Measurements from ENCODE around the gene CPEB2. TPM values are rescaled to one million over a fixed set of nuclear protein-coding genes. Genes with fewer than 3 reads are reported as not detected.

CPEB2 gene
- total and polyA plus RNA-seq, 5 donors from 2014 or later: 0.94 to 27.5 (median 1.6) TPM

GRCh38 chr4:15003891-15004738 lies 1.8 kb downstream of the CPEB2 start:
- H3K27ac ChIP-seq (ENCODE audit: insufficient read depth, low read length, poor library complexity, severe bottlenecking): peak overlapping the region; percentile 100
- no peaks in the 10 kb centered on the region for H3K27me3 ChIP-seq (ENCODE audit: control insufficient read depth, insufficient read depth, low read length)
- peaks cover 9% of the 10 kb centered on the region for H3K36me3 ChIP-seq (ENCODE audit: control insufficient read depth, insufficient read depth, low read length)
- Mint-ChIP-seq H3K36me3 (no peaks in the 10 kb centered on the region), H3K27me3 (peaks cover 6% of the 10 kb centered on the region), H3K4me3 (peak overlapping the region; percentile 77 to 98 (median 86)), H3K4me1 (peaks cover 18 to 36% (median 31%) of the 10 kb centered on the region in 4 donors), H3K9me3 (no peaks in the 10 kb centered on the region), H3K27ac (peak overlapping the region in 2 of 3 donors; percentile 20 to 84)
- DNase-seq: peak; percentile 56 to 65 (median 58)
- peaks cover 28% of the 10 kb centered on the region for H3K4me1 ChIP-seq (ENCODE audit: control insufficient read depth, insufficient read depth, low read length, poor library complexity, severe bottlenecking)
- H3K4me3 ChIP-seq (ENCODE audit: low read depth, low read length): no peak overlapping the region
- peak in 1 of 2 donors; percentile 3 for ATAC-seq (ENCODE audit: low read depth in 2 of 2)
- H3K9me3 ChIP-seq (ENCODE audit: control insufficient read depth in 2 of 2, low read length in 2 of 2): no peaks in the 10 kb centered on the region

GRCh38 chr4:15004739-15005301 lies 2.5 kb downstream of the CPEB2 start:
- H3K4me3 Mint-ChIP-seq: peak overlapping the region; percentile 89 to 98 (median 93)
- peak overlapping the region; percentile 84 to 93 (median 90) for H3K27ac Mint-ChIP-seq
- Histone ChIP-seq H3K9me3 (ENCODE audit: control insufficient read depth in 2 of 2, low read length in 2 of 2) (no peaks in the 10 kb centered on the region), H3K27me3 (ENCODE audit: control insufficient read depth, insufficient read depth, low read length) (no peaks in the 10 kb centered on the region), H3K4me1 (ENCODE audit: control insufficient read depth, insufficient read depth, low read length, poor library complexity, severe bottlenecking) (peaks cover 28% of the 10 kb centered on the region), H3K4me3 (ENCODE audit: low read depth, low read length) (peak overlapping the region; percentile 87), H3K36me3 (ENCODE audit: control insufficient read depth, insufficient read depth, low read length) (peaks cover 13% of the 10 kb centered on the region), H3K27ac (ENCODE audit: insufficient read depth, low read length, poor library complexity, severe bottlenecking) (peak overlapping the region; percentile 100)
- DNase-seq (peak; percentile 15 to 42 (median 27)), ATAC-seq (ENCODE audit: low read depth in 2 of 2) (no peak)
- H3K4me1 Mint-ChIP-seq: peaks cover 20 to 43% (median 34%) of the 10 kb centered on the region in 4 donors
- peaks cover 5% of the 10 kb centered on the region for H3K36me3 Mint-ChIP-seq
- peaks cover 6% of the 10 kb centered on the region for H3K27me3 Mint-ChIP-seq
- no peaks in the 10 kb centered on the region for H3K9me3 Mint-ChIP-seq

GRCh38 chr4:15005474-15006115 lies 3.3 kb downstream of the CPEB2 start:
- Mint-ChIP-seq H3K27ac (peak overlapping the region; percentile 72 to 90 (median 84)), H3K27me3 (peaks cover 6% of the 10 kb centered on the region), H3K9me3 (no peaks in the 10 kb centered on the region), H3K36me3 (peaks cover 10% of the 10 kb centered on the region), H3K4me3 (peak overlapping the region; percentile 89 to 98 (median 93)), H3K4me1 (peaks cover 24 to 50% (median 38%) of the 10 kb centered on the region in 4 donors)
- Histone ChIP-seq H3K4me3 (ENCODE audit: low read depth, low read length) (peak overlapping the region; percentile 87), H3K4me1 (ENCODE audit: control insufficient read depth, insufficient read depth, low read length, poor library complexity, severe bottlenecking) (peaks cover 31% of the 10 kb centered on the region), H3K9me3 (ENCODE audit: control insufficient read depth in 2 of 2, low read length in 2 of 2) (no peaks in the 10 kb centered on the region), H3K36me3 (ENCODE audit: control insufficient read depth, insufficient read depth, low read length) (peaks cover 13% of the 10 kb centered on the region), H3K27ac (ENCODE audit: insufficient read depth, low read length, poor library complexity, severe bottlenecking) (peak overlapping the region; percentile 100), H3K27me3 (ENCODE audit: control insufficient read depth, insufficient read depth, low read length) (no peaks in the 10 kb centered on the region)
- ATAC-seq (ENCODE audit: low read depth in 2 of 2): no peak
- no peak for DNase-seq

GRCh38 chr4:15006416-15007024 lies 4.2 kb downstream of the CPEB2 start:
- H3K36me3 ChIP-seq (ENCODE audit: control insufficient read depth, insufficient read depth, low read length): peaks cover 18% of the 10 kb centered on the region
- Mint-ChIP-seq H3K27ac (no peak overlapping the region), H3K9me3 (no peaks in the 10 kb centered on the region), H3K27me3 (peaks cover 6% of the 10 kb centered on the region), H3K4me1 (peaks cover 23 to 45% (median 34%) of the 10 kb centered on the region in 4 donors), H3K36me3 (peaks cover 10% of the 10 kb centered on the region), H3K4me3 (peak overlapping the region; percentile 89 to 98 (median 93))
- no peak overlapping the region for H3K27ac ChIP-seq (ENCODE audit: insufficient read depth, low read length, poor library complexity, severe bottlenecking)
- ATAC-seq (ENCODE audit: low read depth in 2 of 2): no peak
- no peaks in the 10 kb centered on the region for H3K27me3 ChIP-seq (ENCODE audit: control insufficient read depth, insufficient read depth, low read length)
- peak in 2 of 3 donors; percentile 43 to 64 for DNase-seq
- H3K9me3 ChIP-seq (ENCODE audit: control insufficient read depth in 2 of 2, low read length in 2 of 2): no peaks in the 10 kb centered on the region
- peak overlapping the region; percentile 87 for H3K4me3 ChIP-seq (ENCODE audit: low read depth, low read length)
- peaks cover 25% of the 10 kb centered on the region for H3K4me1 ChIP-seq (ENCODE audit: control insufficient read depth, insufficient read depth, low read length, poor library complexity, severe bottlenecking)

GRCh38 chr4:15007201-15007600 lies 4.9 kb downstream of the CPEB2 start:
- H3K27me3 ChIP-seq (ENCODE audit: control insufficient read depth, insufficient read depth, low read length): no peaks in the 10 kb centered on the region
- no peak for ATAC-seq (ENCODE audit: low read depth in 2 of 2)
- peaks cover 24% of the 10 kb centered on the region for H3K4me1 ChIP-seq (ENCODE audit: control insufficient read depth, insufficient read depth, low read length, poor library complexity, severe bottlenecking)
- peaks cover 20% of the 10 kb centered on the region for H3K36me3 ChIP-seq (ENCODE audit: control insufficient read depth, insufficient read depth, low read length)
- H3K27ac ChIP-seq (ENCODE audit: insufficient read depth, low read length, poor library complexity, severe bottlenecking): no peak overlapping the region
- peaks cover 6% of the 10 kb centered on the region for H3K27me3 Mint-ChIP-seq
- no peaks in the 10 kb centered on the region for H3K9me3 ChIP-seq (ENCODE audit: control insufficient read depth in 2 of 2, low read length in 2 of 2)
- no peak for DNase-seq
- peak overlapping the region in 1 of 4 donors; percentile 76 for H3K4me3 Mint-ChIP-seq
- no peaks in the 10 kb centered on the region for H3K9me3 Mint-ChIP-seq
- peak overlapping the region; percentile 6 for H3K4me3 ChIP-seq (ENCODE audit: low read depth, low read length)
- peaks cover 26 to 51% (median 39%) of the 10 kb centered on the region in 4 donors for H3K4me1 Mint-ChIP-seq
- peaks cover 10% of the 10 kb centered on the region for H3K36me3 Mint-ChIP-seq
- no peak overlapping the region for H3K27ac Mint-ChIP-seq

GRCh38 chr4:15010038-15010585 lies 7.8 kb downstream of the CPEB2 start:
- Mint-ChIP-seq H3K27me3 (no peaks in the 10 kb centered on the region), H3K4me1 (peaks cover 32 to 65% (median 48%) of the 10 kb centered on the region in 4 donors), H3K36me3 (peaks cover 10% of the 10 kb centered on the region), H3K4me3 (no peak overlapping the region), H3K27ac (no peak overlapping the region), H3K9me3 (no peaks in the 10 kb centered on the region)
- no peaks in the 10 kb centered on the region for H3K9me3 ChIP-seq (ENCODE audit: control insufficient read depth in 2 of 2, low read length in 2 of 2)
- ATAC-seq (ENCODE audit: low read depth in 2 of 2) (no peak), DNase-seq (no peak)
- peaks cover 27% of the 10 kb centered on the region for H3K4me1 ChIP-seq (ENCODE audit: control insufficient read depth, insufficient read depth, low read length, poor library complexity, severe bottlenecking)
- no peak overlapping the region for H3K4me3 ChIP-seq (ENCODE audit: low read depth, low read length)
- H3K36me3 ChIP-seq (ENCODE audit: control insufficient read depth, insufficient read depth, low read length): peaks cover 23% of the 10 kb centered on the region
- H3K27me3 ChIP-seq (ENCODE audit: control insufficient read depth, insufficient read depth, low read length): no peaks in the 10 kb centered on the region
- no peak overlapping the region for H3K27ac ChIP-seq (ENCODE audit: insufficient read depth, low read length, poor library complexity, severe bottlenecking)

- ATAC-seq (ENCODE audit: low read depth in 2 of 2) (no peak), DNase-seq (no peak)
- Histone ChIP-seq H3K27ac (ENCODE audit: insufficient read depth, low read length, poor library complexity, severe bottlenecking) (no peak overlapping the region), H3K9me3 (ENCODE audit: control insufficient read depth in 2 of 2, low read length in 2 of 2) (no peaks in the 10 kb centered on the region), H3K36me3 (ENCODE audit: control insufficient read depth, insufficient read depth, low read length) (peaks cover 26% of the 10 kb centered on the region), H3K4me1 (ENCODE audit: control insufficient read depth, insufficient read depth, low read length, poor library complexity, severe bottlenecking) (peaks cover 17% of the 10 kb centered on the region), H3K4me3 (ENCODE audit: low read depth, low read length) (no peak overlapping the region), H3K27me3 (ENCODE audit: control insufficient read depth, insufficient read depth, low read length) (no peaks in the 10 kb centered on the region)
- Mint-ChIP-seq H3K4me1 (peaks cover 31 to 65% (median 48%) of the 10 kb centered on the region in 4 donors), H3K27ac (no peak overlapping the region), H3K27me3 (no peaks in the 10 kb centered on the region), H3K4me3 (no peak overlapping the region), H3K9me3 (no peaks in the 10 kb centered on the region), H3K36me3 (peaks cover 19% of the 10 kb centered on the region)
These were observed 8.9 kb downstream of the CPEB2 start for GRCh38 chr4:15011166-15011565.
